SK-N-SH treated with all-trans-retinoic acid at 6 μM for 48 hours (cell line): ENCODE data around the gene EEF2.
"Not testable (repeated sequence)": the region's sequence is repeated elsewhere in the genome, so short reads cannot be mapped to it uniquely, and the experiment has no call there.

Experiments used
- ATAC-seq: fragments of 200-7000 bp; cut with Tn5 transposase; 3 replicates; pipeline ENCODE4 v1.9.1; 2020; ENCODE audit warnings: mild to moderate bottlenecking, moderate library complexity
- ARNTL ChIP-seq: fragments of 450-650 bp; formaldehyde crosslinking; IDR thresholded peaks from 2 replicates; pipeline ENCODE4 v1.5.0; 2020; ENCODE audit warnings: low read depth, mild to moderate bottlenecking, moderate library complexity, borderline replicate concordance
- BACH2 ChIP-seq: fragments of 250-450 bp; sonication (Bioruptor Pico); IDR thresholded peaks from 2 replicates; pipeline ENCODE4 v1.9.0; 2021; ENCODE audit warnings: mild to moderate bottlenecking, borderline replicate concordance
- CSDC2 ChIP-seq: fragments of 250-450 bp; sonication (Bioruptor Pico); IDR thresholded peaks from 2 replicates; pipeline ENCODE4 v1.5.0; 2020; ENCODE audit warnings: mild to moderate bottlenecking, moderate library complexity
- CSRNP3 ChIP-seq: fragments of 250-450 bp; sonication (Bioruptor Pico); IDR thresholded peaks from 2 replicates; pipeline ENCODE4 v1.5.1; 2021; ENCODE audit warnings: mild to moderate bottlenecking, moderate library complexity
- ESRRG ChIP-seq: fragments of 250-450 bp; sonication (Bioruptor Pico); IDR thresholded peaks from 2 replicates; pipeline ENCODE4 v1.6.1; 2021; ENCODE audit warnings: mild to moderate bottlenecking
- GLIS3 ChIP-seq: fragments of 250-450 bp; sonication (Bioruptor Pico); IDR thresholded peaks from 2 replicates; pipeline ENCODE4 v1.5.0; 2020; ENCODE audit warnings: mild to moderate bottlenecking, moderate library complexity
- ISL1 ChIP-seq: fragments of 250-450 bp; sonication (Bioruptor Pico); IDR thresholded peaks from 2 replicates; pipeline ENCODE4 v2.1.2; 2022; ENCODE audit warnings: mild to moderate bottlenecking, moderate library complexity
- OSR1 ChIP-seq: fragments of 250-450 bp; sonication (Bioruptor Pico); IDR thresholded peaks from 2 replicates; pipeline ENCODE4 v1.8.0; 2022; ENCODE audit warnings: moderate library complexity, mild to moderate bottlenecking, inconsistent platforms
- PATZ1 ChIP-seq: fragments of 250-450 bp; sonication (Bioruptor Pico); IDR thresholded peaks from 2 replicates; pipeline ENCODE4 v1.8.0; 2020; ENCODE audit warnings: mild to moderate bottlenecking, moderate library complexity, borderline replicate concordance
- PPARA ChIP-seq: fragments of 250-450 bp; sonication (Bioruptor Pico); IDR thresholded peaks from 2 replicates; pipeline ENCODE4 v1.5.0; 2020; ENCODE audit warnings: mild to moderate bottlenecking, borderline replicate concordance
- RARB ChIP-seq: fragments of 250-450 bp; sonication (Bioruptor Pico); IDR thresholded peaks from 2 replicates; pipeline ENCODE4 v1.8.0; 2021; ENCODE audit warnings: mild to moderate bottlenecking, moderate library complexity
- SNAI2 ChIP-seq: fragments of 250-450 bp; sonication (Bioruptor Pico); IDR thresholded peaks from 2 replicates; pipeline ENCODE4 v1.5.0; 2020; ENCODE audit warnings: mild to moderate bottlenecking, moderate library complexity
- TCF4 ChIP-seq: fragments of 250-450 bp; sonication (Bioruptor Pico); IDR thresholded peaks from 2 replicates; pipeline ENCODE4 v1.8.0; 2021; ENCODE audit warnings: mild to moderate bottlenecking, moderate library complexity, borderline replicate concordance
- TOX ChIP-seq: fragments of 250-450 bp; sonication (Bioruptor Pico); IDR thresholded peaks from 2 replicates; pipeline ENCODE4 v1.8.0; 2021; ENCODE audit warnings: mild to moderate bottlenecking, moderate library complexity, borderline replicate concordance
- ZC3H10 ChIP-seq: fragments of 250-450 bp; sonication (Bioruptor Pico); IDR thresholded peaks from 2 replicates; pipeline ENCODE4 v1.5.1; 2021; ENCODE audit warnings: mild to moderate bottlenecking, moderate library complexity
- ZFP30 ChIP-seq: fragments of 450-650 bp; formaldehyde crosslinking; IDR thresholded peaks from 2 replicates; pipeline ENCODE4 v1.5.0; 2022; ENCODE audit warnings: mild to moderate bottlenecking, moderate library complexity
- ZNF565 ChIP-seq: fragments of 450-650 bp; formaldehyde crosslinking; conservative IDR thresholded peaks from 2 replicates; pipeline ENCODE4 v1.5.0; 2020; ENCODE audit warnings: low read depth, mild to moderate bottlenecking, moderate library complexity
- ZNF70 ChIP-seq: fragments of 450-650 bp; formaldehyde crosslinking; IDR thresholded peaks from 2 replicates; pipeline ENCODE4 v1.5.0; 2020; ENCODE audit warnings: mild to moderate bottlenecking, moderate library complexity
- TF ChIP-seq, protein P1 (sequence below): fragments of 250-450 bp; sonication (Bioruptor Pico); IDR thresholded peaks from 2 replicates; pipeline ENCODE4 v1.5.0; 2020; ENCODE audit warnings: mild to moderate bottlenecking, moderate library complexity
- TF ChIP-seq, protein P2 (sequence below): fragments of 250-450 bp; sonication (Bioruptor Pico); IDR thresholded peaks from 2 replicates; pipeline ENCODE4 v1.5.1; 2020; ENCODE audit warnings: low read depth, mild to moderate bottlenecking, moderate library complexity

EEF2 gene

DNA sequence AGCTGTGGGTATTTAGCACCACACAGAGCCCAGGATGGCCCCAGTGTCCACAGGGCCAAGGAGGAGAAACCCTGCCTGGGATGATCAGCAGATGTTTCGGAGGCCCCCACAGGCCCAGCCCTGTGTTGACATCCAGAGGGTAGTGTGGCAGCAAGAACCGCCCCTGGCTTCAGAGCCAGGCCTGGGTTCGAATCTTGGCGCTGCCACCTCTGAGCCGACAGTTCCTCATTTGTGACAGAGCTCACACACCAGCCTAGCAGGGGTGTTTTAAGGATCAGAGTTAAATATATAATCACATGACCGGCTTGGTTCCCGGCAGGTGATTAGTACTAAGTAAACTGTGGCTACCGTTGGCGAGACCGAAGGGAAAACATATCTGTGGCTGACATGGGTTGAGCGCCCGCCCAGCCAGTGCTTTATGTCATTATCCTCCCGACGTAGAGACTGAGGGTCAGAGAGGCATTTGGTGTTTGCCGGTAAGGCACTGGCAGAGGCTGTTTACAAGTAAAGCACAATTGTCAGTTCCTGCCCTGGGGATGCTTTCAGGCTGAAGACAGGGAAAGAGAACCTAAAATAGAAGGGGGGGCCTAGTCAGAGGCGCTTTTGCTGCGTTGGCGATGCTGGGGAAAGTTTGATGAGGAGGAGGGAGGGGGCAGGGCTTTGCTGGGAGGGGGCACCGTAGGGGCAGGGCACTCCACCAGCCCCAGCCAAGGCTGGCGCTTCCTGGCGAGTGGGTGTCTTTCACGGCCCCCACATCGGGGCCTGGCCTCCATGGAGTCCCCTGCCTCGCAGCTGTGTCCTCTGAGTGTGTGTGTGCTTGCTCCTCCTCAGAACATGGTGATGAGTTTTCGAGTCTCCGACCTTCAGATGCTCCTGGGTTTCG is 27.1 kb upstream of the EEF2 start:
- no peak for ATAC-seq
- TF ChIP-seq SNAI2 (CRISPR knock-in tag) (no peak), ESRRG (CRISPR knock-in tag) (no peak), PATZ1 (no peak), ZNF565 (CRISPR knock-in tag) (no peak), PPARA (CRISPR knock-in tag) (no peak)
- TF ChIP-seq, protein P1, sequence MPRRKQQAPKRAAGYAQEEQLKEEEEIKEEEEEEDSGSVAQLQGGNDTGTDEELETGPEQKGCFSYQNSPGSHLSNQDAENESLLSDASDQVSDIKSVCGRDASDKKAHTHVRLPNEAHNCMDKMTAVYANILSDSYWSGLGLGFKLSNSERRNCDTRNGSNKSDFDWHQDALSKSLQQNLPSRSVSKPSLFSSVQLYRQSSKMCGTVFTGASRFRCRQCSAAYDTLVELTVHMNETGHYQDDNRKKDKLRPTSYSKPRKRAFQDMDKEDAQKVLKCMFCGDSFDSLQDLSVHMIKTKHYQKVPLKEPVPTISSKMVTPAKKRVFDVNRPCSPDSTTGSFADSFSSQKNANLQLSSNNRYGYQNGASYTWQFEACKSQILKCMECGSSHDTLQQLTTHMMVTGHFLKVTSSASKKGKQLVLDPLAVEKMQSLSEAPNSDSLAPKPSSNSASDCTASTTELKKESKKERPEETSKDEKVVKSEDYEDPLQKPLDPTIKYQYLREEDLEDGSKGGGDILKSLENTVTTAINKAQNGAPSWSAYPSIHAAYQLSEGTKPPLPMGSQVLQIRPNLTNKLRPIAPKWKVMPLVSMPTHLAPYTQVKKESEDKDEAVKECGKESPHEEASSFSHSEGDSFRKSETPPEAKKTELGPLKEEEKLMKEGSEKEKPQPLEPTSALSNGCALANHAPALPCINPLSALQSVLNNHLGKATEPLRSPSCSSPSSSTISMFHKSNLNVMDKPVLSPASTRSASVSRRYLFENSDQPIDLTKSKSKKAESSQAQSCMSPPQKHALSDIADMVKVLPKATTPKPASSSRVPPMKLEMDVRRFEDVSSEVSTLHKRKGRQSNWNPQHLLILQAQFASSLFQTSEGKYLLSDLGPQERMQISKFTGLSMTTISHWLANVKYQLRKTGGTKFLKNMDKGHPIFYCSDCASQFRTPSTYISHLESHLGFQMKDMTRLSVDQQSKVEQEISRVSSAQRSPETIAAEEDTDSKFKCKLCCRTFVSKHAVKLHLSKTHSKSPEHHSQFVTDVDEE (CRISPR knock-in tag): no peak

- not testable (repeated sequence) for ATAC-seq
Observed at GRCh38 chr19:4011430-4011829, 26.2 kb upstream of the EEF2 start.

GRCh38 chr19:4010808-4011110 is 25.5 kb upstream of the EEF2 start:
- TF ChIP-seq TOX (CRISPR knock-in tag): no peak
- TF ChIP-seq TCF4 (CRISPR knock-in tag): no peak
- TF ChIP-seq RARB (CRISPR knock-in tag): no peak
- no peak for TF ChIP-seq CSDC2
- no peak for TF ChIP-seq ESRRG (CRISPR knock-in tag)
- TF ChIP-seq ARNTL: no peak
- no peak for TF ChIP-seq GLIS3 (CRISPR knock-in tag)
- TF ChIP-seq ZNF70 (CRISPR knock-in tag): no peak
- TF ChIP-seq ISL1 (CRISPR knock-in tag): no peak
- no peak for TF ChIP-seq ZFP30 (CRISPR knock-in tag)
- no peak for TF ChIP-seq ZC3H10 (CRISPR knock-in tag)
- TF ChIP-seq, protein P1 (CRISPR knock-in tag): no peak
- no peak for ATAC-seq

DNA sequence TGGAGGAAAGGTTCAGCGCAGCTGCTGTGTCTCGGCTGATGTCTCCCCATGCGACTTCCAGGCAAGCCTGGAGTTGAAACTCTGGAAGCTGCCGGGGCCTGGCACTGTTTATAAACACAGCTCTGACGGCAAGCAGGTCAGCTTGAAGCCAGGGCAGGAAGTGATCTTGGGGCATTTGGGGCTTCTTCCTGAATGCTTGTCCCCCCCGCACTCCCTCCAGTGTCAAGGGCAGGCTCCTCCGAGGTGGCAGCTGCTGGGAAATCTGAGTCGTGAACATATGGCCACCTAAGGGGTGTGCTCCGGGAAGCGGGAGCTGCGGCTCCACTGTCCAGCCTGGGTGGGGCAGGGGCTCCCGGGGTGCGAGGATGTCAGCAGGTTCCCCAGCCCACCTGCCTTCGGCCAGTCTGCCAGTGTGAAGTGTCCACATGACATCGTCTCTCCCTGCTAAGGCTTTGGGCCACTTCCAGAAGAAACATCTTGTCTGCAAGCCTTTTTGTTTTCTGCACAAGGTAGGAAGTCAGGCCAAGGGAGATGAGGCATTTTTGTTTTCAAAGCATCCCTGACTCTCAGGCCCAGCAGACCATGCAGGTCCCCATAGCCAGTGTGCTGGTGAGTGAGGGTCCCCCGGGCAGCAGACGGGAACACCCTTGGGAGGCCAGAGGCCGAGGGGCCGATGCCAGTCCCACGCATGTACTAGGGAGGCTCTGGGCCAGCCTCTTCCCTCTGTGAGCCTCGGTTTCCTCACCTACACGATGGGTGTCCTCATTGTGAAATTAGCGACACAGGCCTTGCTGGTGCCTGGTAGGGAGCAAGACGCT is 24.9 kb upstream of the EEF2 start:
- ATAC-seq: no peak
- TF ChIP-seq ESRRG (CRISPR knock-in tag) (no peak), ZFP30 (CRISPR knock-in tag) (no peak), BACH2 (no peak), OSR1 (no peak), CSDC2 (no peak), SNAI2 (CRISPR knock-in tag) (no peak), TOX (CRISPR knock-in tag) (no peak), CSRNP3 (CRISPR knock-in tag) (no peak), ARNTL (no peak), ZNF70 (CRISPR knock-in tag) (no peak), ZC3H10 (CRISPR knock-in tag) (no peak), PPARA (CRISPR knock-in tag) (no peak), TCF4 (CRISPR knock-in tag) (no peak)
- TF ChIP-seq, protein P1 (CRISPR knock-in tag): no peak
- TF ChIP-seq, protein P2, sequence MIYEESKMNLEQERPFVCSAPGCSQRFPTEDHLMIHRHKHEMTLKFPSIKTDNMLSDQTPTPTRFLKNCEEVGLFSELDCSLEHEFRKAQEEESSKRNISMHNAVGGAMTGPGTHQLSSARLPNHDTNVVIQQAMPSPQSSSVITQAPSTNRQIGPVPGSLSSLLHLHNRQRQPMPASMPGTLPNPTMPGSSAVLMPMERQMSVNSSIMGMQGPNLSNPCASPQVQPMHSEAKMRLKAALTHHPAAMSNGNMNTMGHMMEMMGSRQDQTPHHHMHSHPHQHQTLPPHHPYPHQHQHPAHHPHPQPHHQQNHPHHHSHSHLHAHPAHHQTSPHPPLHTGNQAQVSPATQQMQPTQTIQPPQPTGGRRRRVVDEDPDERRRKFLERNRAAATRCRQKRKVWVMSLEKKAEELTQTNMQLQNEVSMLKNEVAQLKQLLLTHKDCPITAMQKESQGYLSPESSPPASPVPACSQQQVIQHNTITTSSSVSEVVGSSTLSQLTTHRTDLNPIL (CRISPR knock-in tag): no peak
